GM13976 (cell line): ENCODE data around the gene ELMO1.

ENCODE experiments used
- DNase-seq: peaks from one replicate; pipeline ENCODE4 v3.0.0; 2012; ENCODE audit warnings: low spot score
- CTCF ChIP-seq: IDR thresholded peaks from 2 replicates; pipeline ENCODE4 v1.5.1; 2012; ENCODE audit warnings: borderline replicate concordance, mild to moderate bottlenecking; ENCODE audit not compliant: insufficient read depth; ENCODE audit errors: extremely low read depth, missing control alignments, control extremely low read depth
- in situ Hi-C: fragments of 300-500 bp; cut with MboI; formaldehyde crosslinking; loops from one replicate; pipeline ENCODE4 v1.12.0; 2022; ENCODE audit warnings: low sequenced_read_pairs, mixed read lengths, inconsistent platforms; ENCODE audit not compliant: unreplicated experiment

The ELMO1 gene

GRCh38 chr7:37491919-37492694 lies 43.4 kb upstream of the ELMO1 start:
- peak; percentile 44 for TF ChIP-seq CTCF
- in situ Hi-C loops = no loop called here
- DNase-seq = no peak

- in situ Hi-C loops = no loop called here
- TF ChIP-seq CTCF = no peak
- DNase-seq = no peak
These were observed 41.0 kb upstream of the ELMO1 start for GRCh38 chr7:37489703-37490102.

- no peak for DNase-seq
- in situ Hi-C loops = no loop called here
- TF ChIP-seq CTCF = no peak
These were observed 39.6 kb upstream of the ELMO1 start for GRCh38 chr7:37488163-37488764.

- in situ Hi-C loops = no loop called here
- no peak for TF ChIP-seq CTCF
- DNase-seq = no peak
These were observed 35.9 kb upstream of the ELMO1 start for GRCh38 chr7:37484426-37485073.

GRCh38 chr7:37483627-37484026 lies 35.0 kb upstream of the ELMO1 start:
- no peak for DNase-seq
- TF ChIP-seq CTCF = no peak
- in situ Hi-C loops = no loop called here

- in situ Hi-C loops = no loop called here
- no peak for DNase-seq
- TF ChIP-seq CTCF = no peak
These were observed 34.3 kb upstream of the ELMO1 start for GRCh38 chr7:37482953-37483352.
